H1 (cell line): Measurements from ENCODE around the gene ADAM22.

Source experiments
- POLR2A ChIP-seq, 2 experiments: IDR thresholded peaks; 1 replicate in 1 of 2; 2 replicates in 1 of 2; pipeline ENCODE4 v1.6.1; 2011; ENCODE audit warnings: low read depth in 2 of 2, low read length in 2 of 2, mild to moderate bottlenecking in 2 of 2; ENCODE audit errors: control extremely low read depth in 1 of 2
- RXRA ChIP-seq: IDR thresholded peaks from 2 replicates; pipeline ENCODE4 v1.6.1; 2011; ENCODE audit warnings: low read depth, mild to moderate bottlenecking, low read length, moderate library complexity; ENCODE audit not compliant: insufficient read depth
- TF ChIP-seq, protein P1 (sequence below), 3 experiments: IDR thresholded peaks; 1 replicate in 2 of 3; 2 replicates in 1 of 3; pipeline versions ENCODE4 v1.5.1 to v1.6.1; 2011; ENCODE audit warnings: low read length in 3 of 3, mild to moderate bottlenecking in 3 of 3, inconsistent platforms in 2 of 3, low read depth in 1 of 3, moderate library complexity in 1 of 3; ENCODE audit not compliant: insufficient read depth in 1 of 3; ENCODE audit errors: control extremely low read depth in 1 of 3

- TF ChIP-seq, protein P1, sequence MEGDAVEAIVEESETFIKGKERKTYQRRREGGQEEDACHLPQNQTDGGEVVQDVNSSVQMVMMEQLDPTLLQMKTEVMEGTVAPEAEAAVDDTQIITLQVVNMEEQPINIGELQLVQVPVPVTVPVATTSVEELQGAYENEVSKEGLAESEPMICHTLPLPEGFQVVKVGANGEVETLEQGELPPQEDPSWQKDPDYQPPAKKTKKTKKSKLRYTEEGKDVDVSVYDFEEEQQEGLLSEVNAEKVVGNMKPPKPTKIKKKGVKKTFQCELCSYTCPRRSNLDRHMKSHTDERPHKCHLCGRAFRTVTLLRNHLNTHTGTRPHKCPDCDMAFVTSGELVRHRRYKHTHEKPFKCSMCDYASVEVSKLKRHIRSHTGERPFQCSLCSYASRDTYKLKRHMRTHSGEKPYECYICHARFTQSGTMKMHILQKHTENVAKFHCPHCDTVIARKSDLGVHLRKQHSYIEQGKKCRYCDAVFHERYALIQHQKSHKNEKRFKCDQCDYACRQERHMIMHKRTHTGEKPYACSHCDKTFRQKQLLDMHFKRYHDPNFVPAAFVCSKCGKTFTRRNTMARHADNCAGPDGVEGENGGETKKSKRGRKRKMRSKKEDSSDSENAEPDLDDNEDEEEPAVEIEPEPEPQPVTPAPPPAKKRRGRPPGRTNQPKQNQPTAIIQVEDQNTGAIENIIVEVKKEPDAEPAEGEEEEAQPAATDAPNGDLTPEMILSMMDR (IDR thresholded peaks at IDR 0.05; ENCODE audit: control extremely low read depth in 1 of 3, insufficient read depth in 1 of 3, low read depth in 1 of 3, low read length in 3 of 3): no peak
- no peak for TF ChIP-seq RXRA
- no peak for TF ChIP-seq POLR2A (IDR thresholded peaks at IDR 0.05; ENCODE audit: control extremely low read depth in 1 of 2, low read depth in 2 of 2, low read length in 2 of 2)
Measured at GRCh38 chr7:88106434-88106833, 172.4 kb downstream of the ADAM22 start.
